K562 (cell line): Measurements from ENCODE around the gene SMOC2.

Experiments
- ARNT ChIP-seq, 2 experiments: fragments of 450-650 bp; IDR thresholded peaks; 2 replicates each; pipeline ENCODE4 v1.6.1; 2016; ENCODE audit warnings: mild to moderate bottlenecking in 1 of 2
- EP300 ChIP-seq: IDR thresholded peaks from 2 replicates; pipeline ENCODE4 v1.6.1; 2012; ENCODE audit warnings: low read length, improper control_type of control experiment
- EZH2 ChIP-seq: IDR thresholded peaks from 2 replicates; pipeline ENCODE4 v1.6.1; 2012; ENCODE audit warnings: low read depth, mild to moderate bottlenecking, inconsistent platforms, low read length, borderline replicate concordance
- MECOM ChIP-seq: fragments of 250-450 bp; sonication (Bioruptor Pico); IDR thresholded peaks from 2 replicates; pipeline ENCODE4 v1.8.0; 2022; ENCODE audit warnings: inconsistent platforms
- RBBP5 ChIP-seq: fragments of 200-600 bp; sonication (generic); IDR thresholded peaks from 2 replicates; pipeline ENCODE4 v1.6.1; 2012; ENCODE audit warnings: borderline replicate concordance, mild to moderate bottlenecking, low read length, control low read depth, inconsistent platforms; ENCODE audit not compliant: insufficient read depth, poor library complexity, severe bottlenecking
- YY1 ChIP-seq, 3 experiments: IDR thresholded peaks; 2 replicates each; pipeline ENCODE4 v1.6.1; 2011; ENCODE audit warnings: low read length in 2 of 3, mild to moderate bottlenecking in 2 of 3, moderate library complexity in 2 of 3, borderline replicate concordance in 1 of 3, control low read depth in 1 of 3, low read depth in 1 of 3; ENCODE audit not compliant: insufficient read depth in 3 of 3, insufficient replicate concordance in 2 of 3, control insufficient read depth in 1 of 3, insufficient read length in 1 of 3; ENCODE audit errors: extremely low read depth in 1 of 3
- TF ChIP-seq, protein P1 (sequence below): fragments of 150-350 bp; conservative IDR thresholded peaks from 2 replicates; pipeline ENCODE4 v1.6.1; 2014; ENCODE audit warnings: low read length
- TF ChIP-seq, protein P2 (sequence below): sonication (generic); formaldehyde crosslinking; IDR thresholded peaks from 2 replicates; pipeline ENCODE4 v1.8.0; 2023; ENCODE audit warnings: mild to moderate bottlenecking, missing genetic modification reagents
- TF ChIP-seq, protein P3 (sequence below): fragments of 250-450 bp; sonication (Bioruptor Pico); IDR thresholded peaks from 2 replicates; pipeline ENCODE4 v1.4.0; 2020; ENCODE audit warnings: mild to moderate bottlenecking, moderate library complexity

DNA sequence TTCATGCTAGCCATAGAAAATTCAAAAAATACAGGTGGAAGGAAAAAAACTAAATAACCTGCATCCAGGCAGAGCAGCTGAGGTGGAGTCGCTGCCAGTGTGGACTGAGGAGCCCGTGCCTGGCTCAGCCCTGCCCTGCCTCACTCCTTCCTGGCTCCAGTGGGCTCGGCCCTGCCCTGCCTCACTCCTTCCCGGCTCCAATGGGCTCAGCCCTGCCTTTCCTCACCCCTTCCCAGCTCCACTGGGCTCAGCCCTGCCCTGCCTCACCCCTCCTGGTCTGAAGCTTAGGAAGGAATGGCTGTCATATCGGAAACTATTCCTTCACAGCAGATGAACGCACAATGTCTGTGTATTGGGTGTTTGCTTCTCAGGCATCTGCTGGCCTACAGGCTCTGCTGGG is 142.1 kb downstream of the SMOC2 start:
- TF ChIP-seq YY1 (IDR thresholded peaks at IDR 0.05; ENCODE audit: borderline replicate concordance in 1 of 3, control insufficient read depth in 1 of 3, extremely low read depth in 1 of 3, insufficient read depth in 3 of 3, insufficient read length in 1 of 3, insufficient replicate concordance in 2 of 3, low read depth in 1 of 3, low read length in 2 of 3) (no peak), ARNT (IDR thresholded peaks at IDR 0.05) (no peak), EP300 (no peak), RBBP5 (no peak), EZH2 (no peak), MECOM (CRISPR knock-in tag) (no peak)
- TF ChIP-seq, protein P1, sequence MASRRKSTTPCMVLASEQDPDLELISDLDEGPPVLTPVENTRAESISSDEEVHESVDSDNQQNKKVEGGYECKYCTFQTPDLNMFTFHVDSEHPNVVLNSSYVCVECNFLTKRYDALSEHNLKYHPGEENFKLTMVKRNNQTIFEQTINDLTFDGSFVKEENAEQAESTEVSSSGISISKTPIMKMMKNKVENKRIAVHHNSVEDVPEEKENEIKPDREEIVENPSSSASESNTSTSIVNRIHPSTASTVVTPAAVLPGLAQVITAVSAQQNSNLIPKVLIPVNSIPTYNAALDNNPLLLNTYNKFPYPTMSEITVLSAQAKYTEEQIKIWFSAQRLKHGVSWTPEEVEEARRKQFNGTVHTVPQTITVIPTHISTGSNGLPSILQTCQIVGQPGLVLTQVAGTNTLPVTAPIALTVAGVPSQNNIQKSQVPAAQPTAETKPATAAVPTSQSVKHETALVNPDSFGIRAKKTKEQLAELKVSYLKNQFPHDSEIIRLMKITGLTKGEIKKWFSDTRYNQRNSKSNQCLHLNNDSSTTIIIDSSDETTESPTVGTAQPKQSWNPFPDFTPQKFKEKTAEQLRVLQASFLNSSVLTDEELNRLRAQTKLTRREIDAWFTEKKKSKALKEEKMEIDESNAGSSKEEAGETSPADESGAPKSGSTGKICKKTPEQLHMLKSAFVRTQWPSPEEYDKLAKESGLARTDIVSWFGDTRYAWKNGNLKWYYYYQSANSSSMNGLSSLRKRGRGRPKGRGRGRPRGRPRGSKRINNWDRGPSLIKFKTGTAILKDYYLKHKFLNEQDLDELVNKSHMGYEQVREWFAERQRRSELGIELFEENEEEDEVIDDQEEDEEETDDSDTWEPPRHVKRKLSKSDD: no peak
- TF ChIP-seq, protein P2, sequence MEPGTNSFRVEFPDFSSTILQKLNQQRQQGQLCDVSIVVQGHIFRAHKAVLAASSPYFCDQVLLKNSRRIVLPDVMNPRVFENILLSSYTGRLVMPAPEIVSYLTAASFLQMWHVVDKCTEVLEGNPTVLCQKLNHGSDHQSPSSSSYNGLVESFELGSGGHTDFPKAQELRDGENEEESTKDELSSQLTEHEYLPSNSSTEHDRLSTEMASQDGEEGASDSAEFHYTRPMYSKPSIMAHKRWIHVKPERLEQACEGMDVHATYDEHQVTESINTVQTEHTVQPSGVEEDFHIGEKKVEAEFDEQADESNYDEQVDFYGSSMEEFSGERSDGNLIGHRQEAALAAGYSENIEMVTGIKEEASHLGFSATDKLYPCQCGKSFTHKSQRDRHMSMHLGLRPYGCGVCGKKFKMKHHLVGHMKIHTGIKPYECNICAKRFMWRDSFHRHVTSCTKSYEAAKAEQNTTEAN (CRISPR knock-in tag): no peak
- TF ChIP-seq, protein P3, sequence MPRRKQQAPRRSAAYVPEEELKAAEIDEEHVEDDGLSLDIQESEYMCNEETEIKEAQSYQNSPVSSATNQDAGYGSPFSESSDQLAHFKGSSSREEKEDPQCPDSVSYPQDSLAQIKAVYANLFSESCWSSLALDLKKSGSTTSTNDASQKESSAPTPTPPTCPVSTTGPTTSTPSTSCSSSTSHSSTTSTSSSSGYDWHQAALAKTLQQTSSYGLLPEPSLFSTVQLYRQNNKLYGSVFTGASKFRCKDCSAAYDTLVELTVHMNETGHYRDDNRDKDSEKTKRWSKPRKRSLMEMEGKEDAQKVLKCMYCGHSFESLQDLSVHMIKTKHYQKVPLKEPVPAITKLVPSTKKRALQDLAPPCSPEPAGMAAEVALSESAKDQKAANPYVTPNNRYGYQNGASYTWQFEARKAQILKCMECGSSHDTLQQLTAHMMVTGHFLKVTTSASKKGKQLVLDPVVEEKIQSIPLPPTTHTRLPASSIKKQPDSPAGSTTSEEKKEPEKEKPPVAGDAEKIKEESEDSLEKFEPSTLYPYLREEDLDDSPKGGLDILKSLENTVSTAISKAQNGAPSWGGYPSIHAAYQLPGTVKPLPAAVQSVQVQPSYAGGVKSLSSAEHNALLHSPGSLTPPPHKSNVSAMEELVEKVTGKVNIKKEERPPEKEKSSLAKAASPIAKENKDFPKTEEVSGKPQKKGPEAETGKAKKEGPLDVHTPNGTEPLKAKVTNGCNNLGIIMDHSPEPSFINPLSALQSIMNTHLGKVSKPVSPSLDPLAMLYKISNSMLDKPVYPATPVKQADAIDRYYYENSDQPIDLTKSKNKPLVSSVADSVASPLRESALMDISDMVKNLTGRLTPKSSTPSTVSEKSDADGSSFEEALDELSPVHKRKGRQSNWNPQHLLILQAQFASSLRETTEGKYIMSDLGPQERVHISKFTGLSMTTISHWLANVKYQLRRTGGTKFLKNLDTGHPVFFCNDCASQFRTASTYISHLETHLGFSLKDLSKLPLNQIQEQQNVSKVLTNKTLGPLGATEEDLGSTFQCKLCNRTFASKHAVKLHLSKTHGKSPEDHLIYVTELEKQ: no peak
